GM18498 (cell line): ENCODE data around the gene WNT3A.
"Not testable (repeated sequence)": the region's sequence is repeated elsewhere in the genome, so short reads cannot be mapped to it uniquely, and the experiment has no call there.

Source experiments
- ATAC-seq: cut with Tn5 transposase; IDR thresholded peaks from one replicate; pipeline ENCODE4 v1.9.1; 2021; ENCODE audit warnings: mild to moderate bottlenecking, moderate library complexity; ENCODE audit not compliant: unreplicated experiment

Gene WNT3A

GRCh38 chr1:228006786-228007048 is at the start of gene WNT3A:
Gene WNT3A (plus strand): TSS chr1:228006998. CDS start chr1:228007129, 131 bp downstream.
- no peak for ATAC-seq

- no peak for ATAC-seq
Observed at GRCh38 chr1:227958617-227959324, 48.0 kb upstream of the WNT3A start.

GRCh38 chr1:227959325-227959860 is 47.4 kb upstream of the WNT3A start:
- no peak for ATAC-seq

- no peak for ATAC-seq
Observed at GRCh38 chr1:227961651-227962466, 44.9 kb upstream of the WNT3A start.

- ATAC-seq = not testable (repeated sequence)
Observed at GRCh38 chr1:227966733-227967132, 40.1 kb upstream of the WNT3A start.

GRCh38 chr1:227967815-227968214 is 39.0 kb upstream of the WNT3A start:
- not testable (repeated sequence) for ATAC-seq

- not testable (repeated sequence) for ATAC-seq
Observed at GRCh38 chr1:227970076-227970995, 36.5 kb upstream of the WNT3A start.

GRCh38 chr1:227971216-227971615 is 35.6 kb upstream of the WNT3A start:
- not testable (repeated sequence) for ATAC-seq

GRCh38 chr1:227971643-227972282 is 35.0 kb upstream of the WNT3A start:
- not testable (repeated sequence) for ATAC-seq

- ATAC-seq = not testable (repeated sequence)
Observed at GRCh38 chr1:227972283-227972679, 34.5 kb upstream of the WNT3A start.

GRCh38 chr1:227972843-227973374 is 33.9 kb upstream of the WNT3A start:
- not testable (repeated sequence) for ATAC-seq

GRCh38 chr1:227973724-227974288 is 33.0 kb upstream of the WNT3A start:
- ATAC-seq = not testable (repeated sequence)

GRCh38 chr1:227975583-227976283 is 31.1 kb upstream of the WNT3A start:
- ATAC-seq = not testable (repeated sequence)

GRCh38 chr1:227987181-227987580 is 19.6 kb upstream of the WNT3A start:
- ATAC-seq = no peak

- ATAC-seq = no peak
Observed at GRCh38 chr1:227994632-227995300, 12.0 kb upstream of the WNT3A start.

- ATAC-seq = no peak
Observed at GRCh38 chr1:227996187-227996950, 10.4 kb upstream of the WNT3A start.

- ATAC-seq = no peak
Observed at GRCh38 chr1:227998374-227999055, 8.3 kb upstream of the WNT3A start.
